Hepatocyte (in vitro differentiated cells): ENCODE measurements around the gene FLAD1. TPM values are rescaled to one million over a fixed set of nuclear protein-coding genes. Genes with fewer than 3 reads are reported as not detected.

ENCODE experiments used
- DNase-seq: peaks from one replicate; pipeline ENCODE4 v3.0.0-alpha.2; 2016; ENCODE audit warnings: low spot score
- H2AFZ ChIP-seq: fragments of 200-600 bp; sonication (generic); 2 replicates; pipeline ENCODE4 v1.6.0; 2016; ENCODE audit warnings: antibody characterized with exemption, mild to moderate bottlenecking
- H3K27ac ChIP-seq: fragments of 200-600 bp; sonication (generic); 2 replicates; pipeline ENCODE4 v1.5.1; 2016; ENCODE audit warnings: mild to moderate bottlenecking
- H3K27me3 ChIP-seq: fragments of 200-600 bp; sonication (generic); 2 replicates; pipeline ENCODE4 v1.6.1; 2016
- H3K36me3 ChIP-seq: fragments of 200-600 bp; sonication (generic); replicated peaks from 2 replicates; pipeline ENCODE4 v1.5.1; 2016; ENCODE audit warnings: low read depth; ENCODE audit not compliant: insufficient read depth
- H3K4me1 ChIP-seq: fragments of 200-600 bp; sonication (generic); 2 replicates; pipeline ENCODE4 v1.5.1; 2016; ENCODE audit warnings: mild to moderate bottlenecking, moderate library complexity; ENCODE audit not compliant: insufficient read depth
- H3K4me2 ChIP-seq: fragments of 200-600 bp; sonication (generic); 2 replicates; pipeline ENCODE4 v1.6.0; 2016
- H3K4me3 ChIP-seq: fragments of 200-600 bp; sonication (generic); 2 replicates; pipeline ENCODE4 v1.5.1; 2016; ENCODE audit warnings: mild to moderate bottlenecking
- H3K79me2 ChIP-seq: fragments of 200-600 bp; sonication (generic); 2 replicates; pipeline ENCODE4 v1.6.0; 2017; ENCODE audit warnings: mild to moderate bottlenecking
- H3K9me2 ChIP-seq: fragments of 200-600 bp; sonication (generic); replicated peaks from 2 replicates; pipeline ENCODE4 v1.6.0; 2017; ENCODE audit warnings: mild to moderate bottlenecking; ENCODE audit not compliant: insufficient read depth
- H3K9me3 ChIP-seq: fragments of 200-600 bp; sonication (generic); 2 replicates; pipeline ENCODE4 v1.5.1; 2016; ENCODE audit warnings: low read depth, mild to moderate bottlenecking
- H4K20me1 ChIP-seq: fragments of 200-600 bp; sonication (generic); 2 replicates; pipeline ENCODE4 v1.6.0; 2016; ENCODE audit warnings: mild to moderate bottlenecking; ENCODE audit not compliant: insufficient read depth, poor library complexity, severe bottlenecking
- EZH2 ChIP-seq: fragments of 200-600 bp; sonication (generic); IDR thresholded peaks from 2 replicates; pipeline ENCODE4 v1.6.1; 2016; ENCODE audit warnings: antibody characterized with exemption, mild to moderate bottlenecking, borderline replicate concordance
- EZH2phosphoT487 ChIP-seq: fragments of 200-600 bp; sonication (generic); IDR thresholded peaks from one replicate; pipeline ENCODE4 v1.6.1; 2018; ENCODE audit warnings: antibody characterized with exemption, mild to moderate bottlenecking, low read depth, moderate library complexity; ENCODE audit not compliant: unreplicated experiment, severe bottlenecking
- WGBS: methylation state at CpG from one replicate; pipeline ENCODE4 v1.1.6; 2016; ENCODE audit warnings: low lambda C conversion rate; ENCODE audit errors: missing lambda C conversion rate; 5-methylcytosine and 5-hydroxymethylcytosine counted together
- polyA plus RNA-seq: library from polyadenylated mRNA; unstranded; fragments of >200 nt; fragmentation: Nextera tagmentation; extraction: Ambion mirVana; gene quantifications from 2 replicates; pipeline ENCODE4 v1.2.1, GENCODE V29; 2016
- total RNA-seq: library from RNA; depleted of rRNA; stranded (reverse); fragments of >200 nt; gene quantifications from 2 replicates; pipeline ENCODE4 v1.2.3, GENCODE V29; 2014
- TF ChIP-seq, protein P1 (sequence below): fragments of 200-600 bp; sonication (generic); IDR thresholded peaks from 2 replicates; pipeline ENCODE4 v1.5.1; 2016; ENCODE audit warnings: antibody characterized with exemption, mild to moderate bottlenecking; ENCODE audit not compliant: poor library complexity

The FLAD1 gene
- total and polyA plus RNA-seq, 2 experiments from 2014 or later = 25.6 to 45.1 TPM

DNA sequence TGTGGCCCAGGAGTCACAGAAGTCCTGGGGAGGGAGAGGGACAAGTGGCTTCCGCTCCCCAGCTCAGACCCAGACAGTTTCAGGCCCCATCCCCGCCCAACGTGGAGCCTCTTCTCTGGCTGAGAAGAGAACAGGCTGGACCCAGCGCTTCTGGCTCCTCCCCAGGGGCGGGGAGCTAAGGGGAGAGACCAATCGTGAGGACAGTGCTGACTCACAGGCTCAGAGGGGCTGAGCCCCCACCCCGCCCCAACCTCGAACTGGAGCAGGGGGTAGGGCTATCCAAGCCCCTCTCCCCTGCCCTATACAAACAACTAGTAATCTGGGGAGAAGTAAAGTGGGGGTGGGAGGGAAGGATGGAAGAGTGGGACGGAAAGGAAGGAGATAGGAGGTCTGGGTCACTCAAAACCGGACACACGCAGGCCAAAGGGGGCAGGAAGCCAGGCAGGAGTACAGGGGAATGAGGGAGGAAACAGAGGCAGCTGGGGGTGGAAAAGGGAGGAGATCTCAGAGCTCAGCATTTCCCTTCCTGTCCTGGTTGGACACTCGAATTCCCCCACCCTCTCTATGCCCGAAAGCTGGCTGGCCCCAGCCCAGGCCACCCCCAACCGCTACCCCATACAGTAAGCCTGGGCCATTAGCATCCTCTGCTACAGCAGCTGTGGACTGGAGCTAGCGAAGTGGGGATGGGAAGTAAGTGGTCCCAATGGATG, 12.4 kb upstream of the FLAD1 start, which contains the start of gene SHC1:
Gene SHC1 (minus strand): TSS at position 117 of the 710 bp plus-strand sequence. CDS start 221 bp downstream, outside the sequence.
- no peaks in the 10 kb centered on the region for H3K9me2 ChIP-seq
- 21% methylated on average over 9 of the region's 15 CpGs for WGBS
- peak within 1 kb of the TSS; percentile 96 for H3K27ac ChIP-seq
- no peaks in the 10 kb centered on the region for H4K20me1 ChIP-seq
- H3K4me1 ChIP-seq = peaks cover 21% of the 10 kb centered on the region
- no peaks in the 10 kb centered on the region for H3K27me3 ChIP-seq
- peaks cover 58% of the 10 kb centered on the region for H3K79me2 ChIP-seq
- H2AFZ ChIP-seq = no peak within 1 kb of the TSS
- peak within 1 kb of the TSS; percentile 7 for H3K4me3 ChIP-seq
- DNase-seq = peak; percentile 95
- no peak for TF ChIP-seq EZH2phosphoT487
- TF ChIP-seq EZH2 = no peak
- TF ChIP-seq, protein P1, sequence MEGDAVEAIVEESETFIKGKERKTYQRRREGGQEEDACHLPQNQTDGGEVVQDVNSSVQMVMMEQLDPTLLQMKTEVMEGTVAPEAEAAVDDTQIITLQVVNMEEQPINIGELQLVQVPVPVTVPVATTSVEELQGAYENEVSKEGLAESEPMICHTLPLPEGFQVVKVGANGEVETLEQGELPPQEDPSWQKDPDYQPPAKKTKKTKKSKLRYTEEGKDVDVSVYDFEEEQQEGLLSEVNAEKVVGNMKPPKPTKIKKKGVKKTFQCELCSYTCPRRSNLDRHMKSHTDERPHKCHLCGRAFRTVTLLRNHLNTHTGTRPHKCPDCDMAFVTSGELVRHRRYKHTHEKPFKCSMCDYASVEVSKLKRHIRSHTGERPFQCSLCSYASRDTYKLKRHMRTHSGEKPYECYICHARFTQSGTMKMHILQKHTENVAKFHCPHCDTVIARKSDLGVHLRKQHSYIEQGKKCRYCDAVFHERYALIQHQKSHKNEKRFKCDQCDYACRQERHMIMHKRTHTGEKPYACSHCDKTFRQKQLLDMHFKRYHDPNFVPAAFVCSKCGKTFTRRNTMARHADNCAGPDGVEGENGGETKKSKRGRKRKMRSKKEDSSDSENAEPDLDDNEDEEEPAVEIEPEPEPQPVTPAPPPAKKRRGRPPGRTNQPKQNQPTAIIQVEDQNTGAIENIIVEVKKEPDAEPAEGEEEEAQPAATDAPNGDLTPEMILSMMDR = no peak
- peak within 1 kb of the TSS; percentile 75 for H3K4me2 ChIP-seq
- H3K9me3 ChIP-seq = no peaks in the 10 kb centered on the region
- no peaks in the 10 kb centered on the region for H3K36me3 ChIP-seq

DNA sequence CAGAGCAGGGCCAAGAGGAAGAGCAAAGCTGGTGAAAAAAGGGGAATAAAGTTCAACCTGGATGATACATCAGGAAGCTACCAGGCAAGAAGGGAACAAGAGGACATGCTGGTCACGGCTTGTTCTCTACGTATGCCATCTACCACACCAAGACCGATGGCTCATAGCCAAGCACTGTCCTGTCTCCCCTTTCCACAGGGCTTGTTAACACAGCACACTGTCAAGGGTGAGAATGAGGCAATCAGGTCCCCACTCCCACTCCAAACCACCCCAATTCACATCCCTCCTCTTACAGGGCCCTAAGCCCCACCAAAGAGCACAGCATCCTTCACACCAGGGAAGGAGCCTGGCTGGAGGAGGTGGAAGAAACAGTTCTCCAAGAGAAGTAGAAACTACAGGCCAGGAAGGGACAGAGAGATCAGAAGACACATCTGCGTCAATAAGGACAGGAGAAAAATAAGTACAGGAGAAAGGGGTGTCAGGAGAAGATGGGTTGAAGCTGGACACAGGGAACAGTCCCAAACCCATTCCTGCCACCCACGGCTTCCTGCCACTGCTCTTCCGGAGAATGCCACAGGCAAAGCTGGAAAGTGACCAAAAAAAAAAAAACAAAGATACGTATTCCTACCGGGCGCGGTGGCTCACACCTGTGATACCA, 11.7 kb upstream of the FLAD1 start:
- peaks cover 58% of the 10 kb centered on the region for H3K79me2 ChIP-seq
- H3K36me3 ChIP-seq = no peaks in the 10 kb centered on the region
- 72% methylated on average over 10 of the region's 10 CpGs for WGBS

DNA sequence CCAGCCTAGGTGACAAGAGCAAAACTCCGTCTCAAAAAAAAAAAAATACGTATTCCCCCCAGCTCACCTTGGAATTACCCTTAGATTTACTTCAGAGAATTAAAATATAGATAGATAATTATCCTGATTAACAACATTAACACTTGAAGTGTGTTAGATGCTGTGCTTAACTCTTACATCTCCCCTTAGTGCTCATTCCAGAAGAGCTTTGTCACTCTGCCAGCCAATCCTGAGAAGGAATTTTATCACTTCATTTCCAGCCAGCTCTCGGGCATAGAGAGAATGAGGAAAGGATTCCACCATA, 11.0 kb upstream of the FLAD1 start:
- DNase-seq = no peak
- Histone ChIP-seq H3K4me3 (no peak overlapping the region), H3K36me3 (no peaks in the 10 kb centered on the region), H4K20me1 (no peaks in the 10 kb centered on the region), H2AFZ (no peak overlapping the region), H3K27me3 (no peaks in the 10 kb centered on the region), H3K79me2 (peaks cover 58% of the 10 kb centered on the region), H3K9me3 (no peaks in the 10 kb centered on the region), H3K27ac (peak overlapping the region; percentile 96), H3K9me2 (no peaks in the 10 kb centered on the region), H3K4me2 (peak overlapping the region; percentile 75), H3K4me1 (peaks cover 29% of the 10 kb centered on the region)
- TF ChIP-seq, protein P1 = no peak
- no peak for TF ChIP-seq EZH2
- 39% methylated on average over 3 of the region's 3 CpGs for WGBS

More for the DNA sequence above, 11.7 kb upstream of the FLAD1 start:
- H3K9me2 ChIP-seq = no peaks in the 10 kb centered on the region
- no peak overlapping the region for H3K4me3 ChIP-seq
- no peak overlapping the region for H2AFZ ChIP-seq
- no peaks in the 10 kb centered on the region for H3K27me3 ChIP-seq
- no peak for TF ChIP-seq EZH2
- TF ChIP-seq, protein P1 = no peak
- TF ChIP-seq EZH2phosphoT487 = no peak
- H3K4me1 ChIP-seq = peaks cover 23% of the 10 kb centered on the region
- DNase-seq = no peak
- H3K4me2 ChIP-seq = peak overlapping the region; percentile 75
- no peaks in the 10 kb centered on the region for H4K20me1 ChIP-seq
- peak overlapping the region; percentile 96 for H3K27ac ChIP-seq
- H3K9me3 ChIP-seq = no peaks in the 10 kb centered on the region
